GM12873 (cell line): Measurements from ENCODE around the gene NTRK1.

Source experiments
- CTCF ChIP-seq: IDR thresholded peaks from 2 replicates; pipeline ENCODE4 v1.5.1; 2012; ENCODE audit warnings: low read depth, mild to moderate bottlenecking, moderate library complexity, low read length, control low read depth; ENCODE audit not compliant: insufficient read depth; ENCODE audit errors: missing control alignments

NTRK1 gene

GRCh38 chr1:156860628-156861423 lies at the start of gene NTRK1:
TSS of gene NTRK1 (plus strand) at chr1:156860865. CDS start at chr1:156860935, 70 bp downstream.
- no peak for TF ChIP-seq CTCF

- no peak for TF ChIP-seq CTCF
Measured at GRCh38 chr1:156811168-156811567, 49.5 kb upstream of the NTRK1 start.

- TF ChIP-seq CTCF = no peak
Measured at GRCh38 chr1:156812293-156812990, 48.2 kb upstream of the NTRK1 start.

GRCh38 chr1:156813298-156813697 lies 47.4 kb upstream of the NTRK1 start:
- TF ChIP-seq CTCF = no peak

GRCh38 chr1:156813750-156814570 lies 46.7 kb upstream of the NTRK1 start:
- peak; percentile 62 for TF ChIP-seq CTCF

- TF ChIP-seq CTCF = no peak
Measured at GRCh38 chr1:156814571-156815260, 45.9 kb upstream of the NTRK1 start.
